ENCODE results near the gene BAIAP2.
"Not testable (repeated sequence)": the region's sequence is repeated elsewhere in the genome, so short reads cannot be mapped to it uniquely, and the experiment has no call there.

Gene BAIAP2

DNA sequence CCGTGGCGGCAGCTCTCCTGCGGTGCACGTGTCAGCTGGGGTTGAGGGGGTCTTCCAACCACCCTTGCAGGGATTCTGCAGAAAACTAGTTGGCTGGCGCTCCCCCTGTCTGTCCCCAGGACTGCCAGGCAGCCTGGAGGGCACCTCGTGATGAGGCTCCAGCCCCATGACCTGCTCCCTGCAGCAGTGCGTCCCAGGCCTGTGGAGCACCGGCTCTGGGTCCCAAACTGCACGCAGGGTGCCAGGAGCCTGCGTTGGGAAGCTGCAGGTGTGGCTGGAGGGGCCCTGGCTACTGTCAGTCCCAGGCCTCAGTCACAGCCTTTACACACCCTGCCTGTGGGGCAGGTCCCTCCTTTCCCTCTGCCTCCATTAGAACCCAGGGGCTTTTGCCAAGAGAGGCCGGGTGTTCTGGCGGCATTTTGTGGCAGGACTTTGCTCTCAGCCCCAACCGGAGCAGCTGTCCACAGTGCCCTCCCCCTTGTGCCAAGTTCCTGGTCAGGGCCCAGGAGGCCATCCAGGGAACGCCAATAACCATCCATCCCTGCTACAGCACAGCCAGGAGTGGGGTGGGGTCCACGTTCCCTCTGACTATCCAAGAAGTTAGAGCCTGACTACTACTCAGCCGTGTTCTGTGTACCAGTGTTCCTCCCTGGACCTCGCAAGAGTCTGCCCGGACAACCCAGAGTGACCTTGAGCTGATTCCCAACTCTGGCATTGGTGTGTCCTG, 34.2 kb upstream of the BAIAP2 start:
- DNase-seq (ENCODE audit: low read depth in 1 of 2, low spot score in 1 of 2) = no peak

DNA sequence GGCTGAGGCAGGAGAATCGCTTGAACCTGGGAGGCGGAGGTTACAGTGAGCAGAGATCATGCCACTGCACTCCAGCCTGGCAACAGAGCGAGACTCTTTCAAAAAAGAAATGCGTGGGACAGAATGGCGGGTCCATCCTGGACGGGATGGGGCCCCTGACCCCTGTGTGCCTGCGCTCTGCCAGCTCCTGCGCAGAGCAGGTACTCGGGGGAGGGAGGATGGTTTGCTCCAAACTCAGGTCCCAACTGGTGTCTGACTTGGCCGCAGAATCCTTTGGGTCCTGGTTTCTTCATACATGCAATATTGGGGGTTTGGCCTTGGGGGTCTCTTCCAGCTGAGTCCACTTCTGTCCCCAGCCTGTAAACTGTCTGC, 33.0 kb upstream of the BAIAP2 start:
- no peak for DNase-seq (ENCODE audit: low read depth in 1 of 2, low spot score in 1 of 2)

DNA sequence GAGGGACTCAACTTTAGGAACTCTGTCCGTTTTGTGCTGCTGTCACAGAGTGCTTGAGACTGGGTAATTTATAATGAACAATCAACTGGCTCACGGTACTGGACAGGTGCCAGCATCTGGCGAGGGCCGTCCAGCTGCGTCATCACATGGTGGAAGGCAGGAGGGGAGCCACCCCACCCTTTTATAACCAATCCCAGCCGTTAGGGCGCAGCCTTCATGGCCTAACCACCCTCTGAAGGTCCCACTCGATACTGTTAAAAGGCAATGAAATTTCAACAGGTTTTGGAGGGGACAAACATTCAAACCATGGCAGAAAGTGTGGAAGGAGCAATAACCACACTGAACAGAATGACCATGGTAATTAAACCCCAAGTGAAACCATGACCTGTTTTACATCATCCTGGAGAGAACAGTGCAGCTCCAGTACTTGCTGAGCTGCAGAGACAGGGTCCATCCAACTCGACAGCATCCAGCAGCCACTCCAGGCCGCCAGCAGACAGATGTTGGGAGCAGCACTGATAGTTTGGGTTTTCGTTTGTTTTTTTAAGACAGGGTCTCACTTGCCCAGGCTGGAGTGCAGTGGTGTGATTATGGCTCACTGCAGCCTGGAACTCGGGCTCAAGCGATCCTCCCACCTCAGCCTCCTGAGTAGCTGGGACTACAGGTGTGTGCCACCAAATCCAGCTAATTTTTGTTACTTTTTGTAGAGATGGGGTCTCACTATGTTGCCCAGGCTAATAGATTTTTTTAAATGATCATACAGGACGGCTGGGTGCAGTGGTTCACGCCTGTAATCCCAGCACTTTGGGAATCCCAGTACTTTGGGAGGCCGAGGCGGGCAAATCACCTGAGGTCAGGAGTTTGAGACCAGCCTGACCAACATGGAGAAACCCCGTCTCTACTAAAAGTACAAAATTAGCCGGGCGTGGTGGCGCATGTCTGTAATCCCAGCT, 32.3 kb upstream of the BAIAP2 start:
- DNase-seq (ENCODE audit: low read depth in 1 of 2, low spot score in 1 of 2) = no peak

DNA sequence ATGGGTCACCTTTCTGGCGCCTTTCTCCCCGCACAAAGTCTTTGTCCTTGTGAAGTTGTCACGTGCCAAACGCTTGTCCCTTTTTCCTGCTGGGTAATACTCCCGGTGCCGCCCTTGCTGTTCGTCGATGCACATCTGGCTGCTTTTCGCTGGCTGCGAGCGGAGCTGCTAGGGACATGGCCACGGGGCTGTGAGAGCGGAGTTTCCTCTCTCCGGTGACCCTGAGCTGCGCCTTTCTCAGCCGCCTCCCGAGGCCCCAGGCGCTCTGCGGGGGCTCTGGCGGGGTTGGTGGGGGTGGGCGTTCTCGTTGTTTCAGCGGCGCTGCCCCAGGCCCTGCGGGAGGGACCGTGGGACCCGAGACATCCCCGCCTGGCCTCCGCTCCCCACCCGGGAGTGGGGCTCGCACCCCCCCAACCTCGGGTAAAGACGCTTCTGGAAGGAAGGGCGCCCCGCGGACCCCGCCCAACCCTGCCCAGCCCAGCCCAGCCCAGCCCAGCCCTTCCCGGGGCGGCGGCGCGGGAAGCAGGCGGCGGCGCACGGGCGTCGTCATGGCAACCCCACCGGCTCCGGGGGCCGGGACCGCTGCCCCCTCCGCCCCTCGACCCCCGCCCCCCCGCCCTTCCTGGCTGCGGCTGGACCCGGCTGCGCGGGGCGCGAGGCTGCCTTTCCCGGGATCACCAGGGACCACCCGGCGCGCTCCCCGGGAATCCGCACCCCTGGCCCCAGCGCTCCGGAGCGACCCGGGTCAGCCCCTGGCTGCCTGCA, 31.1 kb upstream of the BAIAP2 start:
- no peak for DNase-seq (ENCODE audit: low read depth in 1 of 2, low spot score in 1 of 2)

DNA sequence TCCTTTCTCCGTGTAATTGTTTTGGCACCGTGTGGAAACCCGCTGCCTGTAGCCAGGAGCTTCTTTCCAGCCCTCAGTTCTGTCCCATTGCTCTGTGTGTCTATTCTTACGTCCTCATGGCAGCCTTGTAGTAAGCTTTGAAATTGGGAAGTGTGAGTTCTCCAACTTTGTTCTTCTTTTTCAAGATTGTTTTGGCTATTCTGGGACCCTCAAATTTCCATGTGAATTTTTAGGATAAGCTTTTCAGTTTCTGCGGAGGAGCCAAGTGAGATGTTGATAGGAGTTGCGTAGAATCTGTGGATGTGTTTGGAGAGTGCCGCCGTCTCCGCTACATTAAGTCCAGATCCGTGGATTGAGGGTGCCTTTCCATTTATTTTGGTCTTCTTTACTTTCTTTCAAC, 28.1 kb upstream of the BAIAP2 start:
- DNase-seq (ENCODE audit: low read depth in 1 of 2, low spot score in 1 of 2) = no peak

DNA sequence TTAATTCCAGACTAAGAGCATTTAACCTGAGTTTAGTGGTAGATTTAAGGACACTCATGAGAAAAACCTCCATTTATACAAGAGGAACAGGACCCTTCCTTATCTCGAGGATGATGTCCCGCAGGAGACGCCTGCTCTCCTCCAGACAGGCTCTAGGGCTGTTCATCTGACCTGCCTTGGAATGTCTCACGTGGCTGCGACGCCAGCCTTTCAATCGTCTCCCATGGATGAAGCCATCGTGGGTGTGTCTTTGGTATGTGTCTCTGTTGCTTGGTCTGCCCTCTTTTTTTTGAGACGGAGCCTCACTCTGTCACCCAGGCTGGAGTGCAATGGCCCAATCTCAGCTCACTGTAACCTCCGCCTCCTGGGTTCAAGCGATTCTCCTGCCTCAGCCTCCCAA, 26.8 kb upstream of the BAIAP2 start:
- no peak for DNase-seq (ENCODE audit: low read depth in 1 of 2, low spot score in 1 of 2)

DNA sequence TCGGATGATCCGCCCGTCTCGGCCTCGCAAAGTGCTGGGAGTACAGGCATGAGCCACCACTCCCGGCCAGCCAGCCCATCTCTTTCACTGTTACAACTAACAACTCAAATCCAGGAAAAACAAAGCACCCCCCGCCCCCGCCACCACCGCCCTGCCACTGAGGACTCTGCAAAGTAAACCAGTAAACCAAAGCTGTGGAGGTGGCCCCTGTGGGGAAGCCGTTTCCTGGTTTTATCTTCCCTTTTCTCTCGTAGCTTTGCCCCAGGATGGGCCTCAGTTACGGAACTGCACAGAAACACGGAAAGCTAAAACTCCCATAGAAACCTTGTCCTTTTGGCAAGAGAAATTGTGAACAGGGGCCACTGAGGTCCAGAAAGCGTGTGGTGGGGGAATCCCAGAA, 25.8 kb upstream of the BAIAP2 start:
- DNase-seq (ENCODE audit: low read depth in 1 of 2, low spot score in 1 of 2) = no peak

DNA sequence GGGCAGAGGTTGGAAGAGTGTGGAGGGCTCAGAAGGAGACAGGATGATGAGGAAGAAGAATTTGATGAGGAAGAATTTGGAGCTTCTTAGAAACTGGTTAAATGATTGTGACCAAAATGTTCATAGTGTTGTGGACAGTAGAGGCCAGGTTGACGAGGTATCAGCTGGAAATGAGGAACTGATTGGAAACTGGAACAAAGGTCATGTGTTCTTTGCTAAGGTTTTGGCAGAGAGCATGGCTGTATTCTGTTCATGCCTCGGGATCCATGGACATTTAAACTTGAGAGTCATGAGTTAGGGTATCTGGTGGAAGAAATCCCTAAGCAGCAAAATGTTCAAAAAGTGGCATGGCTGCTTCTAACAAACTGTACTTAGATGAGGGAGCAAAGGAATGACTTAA, 24.0 kb upstream of the BAIAP2 start:
- DNase-seq (ENCODE audit: low read depth in 1 of 2, low spot score in 1 of 2) = no peak

DNA sequence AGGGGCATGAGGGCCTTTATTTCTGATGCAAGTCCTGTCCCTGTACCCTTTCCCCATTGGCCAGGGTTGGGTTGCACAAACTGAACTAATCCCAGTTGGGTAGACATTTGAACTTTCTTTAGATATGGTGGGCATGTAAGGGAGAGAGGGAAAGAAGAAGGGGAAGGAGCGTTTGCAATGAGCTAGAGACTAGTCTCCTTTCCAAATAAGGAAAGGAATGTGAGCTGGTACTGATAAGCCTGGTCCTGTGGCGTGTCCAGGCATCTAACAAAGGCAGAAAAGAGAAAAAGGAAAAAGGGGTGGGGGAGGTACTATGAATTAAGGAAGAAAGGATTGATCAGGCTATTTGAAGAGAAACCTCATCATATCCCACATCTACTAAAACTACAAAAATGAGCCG, 23.0 kb upstream of the BAIAP2 start:
- no peak for DNase-seq (ENCODE audit: low read depth in 1 of 2, low spot score in 1 of 2)

DNA sequence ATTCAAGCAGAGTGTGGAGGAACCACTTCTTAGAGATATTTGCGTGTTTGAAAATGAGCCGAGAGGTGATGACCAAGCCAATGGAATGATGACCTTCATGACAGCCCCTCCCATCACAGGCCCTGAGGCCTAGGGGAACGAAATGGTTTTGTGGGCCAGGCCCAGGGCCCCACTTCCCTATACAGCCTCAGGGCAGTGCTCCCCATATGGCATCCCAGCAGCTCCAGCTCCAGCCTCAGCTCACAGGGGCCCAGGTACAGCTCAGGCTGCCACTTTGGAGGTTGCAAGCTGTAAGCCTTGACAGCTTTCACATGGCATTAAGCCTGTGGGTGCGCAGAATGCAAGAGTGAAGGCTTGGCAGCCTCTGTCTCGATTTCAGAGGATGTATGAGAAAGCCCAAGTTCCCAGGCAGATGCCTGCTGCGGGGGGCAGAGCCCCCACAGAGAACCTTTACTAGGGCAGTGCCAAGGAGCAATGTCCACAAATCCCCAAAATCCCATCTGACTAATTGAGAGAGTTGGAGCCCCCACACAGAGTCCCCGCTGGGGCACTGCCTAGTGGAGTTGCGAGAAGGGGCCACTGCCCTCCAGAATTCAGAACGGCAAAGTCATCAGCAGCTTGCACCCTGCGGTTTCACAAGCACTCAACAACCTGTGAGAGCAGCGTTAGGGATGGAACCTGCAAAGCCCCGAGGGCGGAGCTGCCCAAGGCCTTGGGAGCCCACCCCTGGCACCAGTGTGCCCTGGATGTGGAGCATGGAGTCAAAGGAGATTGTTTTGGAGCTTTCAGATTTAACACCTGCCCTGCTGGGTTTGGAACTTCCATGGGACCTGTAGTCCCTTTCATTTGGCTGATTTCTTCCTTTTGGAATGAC, 22.1 kb upstream of the BAIAP2 start:
- DNase-seq (ENCODE audit: low read depth in 1 of 2, low spot score in 1 of 2) = no peak

DNA sequence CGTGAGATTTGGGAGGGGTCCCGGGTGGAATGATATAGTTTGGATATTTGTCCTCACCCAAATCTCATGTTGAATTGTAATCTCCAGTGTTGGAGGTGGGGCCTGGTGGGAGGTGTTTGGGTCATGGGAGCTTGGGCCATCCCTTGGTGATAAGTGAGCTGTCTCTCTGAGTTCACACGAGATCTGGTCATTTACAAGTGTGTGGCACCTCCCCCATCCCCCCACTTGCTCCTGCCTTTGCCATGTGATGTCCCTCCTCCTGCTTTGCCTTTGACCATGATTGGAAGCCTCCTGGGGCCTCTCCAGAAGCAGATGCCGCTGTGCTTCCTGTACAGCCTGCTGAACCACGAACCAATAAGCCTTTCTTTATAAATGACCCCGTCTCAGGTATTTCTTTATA, 21.3 kb upstream of the BAIAP2 start:
- no peak for DNase-seq (ENCODE audit: low read depth in 1 of 2, low spot score in 1 of 2)

DNA sequence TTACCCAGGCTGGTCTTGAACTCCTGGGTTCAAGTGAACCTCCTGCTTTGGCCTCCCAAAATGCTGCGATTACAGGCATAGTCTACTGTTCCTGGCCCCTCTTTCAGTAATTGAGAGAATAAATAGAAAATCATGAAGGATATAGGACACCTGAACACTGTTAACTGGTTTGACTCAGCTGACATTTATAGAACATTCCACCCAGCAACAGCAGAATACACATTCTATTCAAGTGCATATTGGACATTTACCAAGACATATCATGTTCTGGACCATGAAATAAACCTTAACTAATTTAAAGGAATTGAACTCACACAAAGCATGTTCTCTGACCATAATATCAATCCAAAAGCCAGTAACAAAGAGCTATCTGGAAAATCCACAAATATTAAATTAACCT, 19.8 kb upstream of the BAIAP2 start:
- DNase-seq (ENCODE audit: low read depth in 1 of 2, low spot score in 1 of 2) = no peak

DNA sequence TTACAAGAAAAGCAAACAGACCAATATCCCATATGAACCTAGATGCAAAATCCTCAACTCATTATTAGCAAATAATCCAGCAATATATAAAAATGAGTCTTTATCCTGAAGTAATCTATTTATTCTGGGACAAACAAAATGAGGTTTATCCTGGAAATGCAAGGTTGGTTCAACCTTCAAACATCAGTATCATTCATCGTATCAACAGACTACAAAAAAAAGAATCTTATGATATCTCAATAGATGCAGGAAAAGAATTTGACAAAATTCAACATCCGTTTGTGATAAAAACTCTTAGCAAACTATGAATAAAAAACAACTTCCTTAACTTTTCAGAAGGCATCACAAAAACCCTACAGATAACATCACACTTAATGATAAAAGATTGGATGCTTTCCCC, 18.4 kb upstream of the BAIAP2 start:
- no peak for DNase-seq (ENCODE audit: low read depth in 1 of 2, low spot score in 1 of 2)

DNA sequence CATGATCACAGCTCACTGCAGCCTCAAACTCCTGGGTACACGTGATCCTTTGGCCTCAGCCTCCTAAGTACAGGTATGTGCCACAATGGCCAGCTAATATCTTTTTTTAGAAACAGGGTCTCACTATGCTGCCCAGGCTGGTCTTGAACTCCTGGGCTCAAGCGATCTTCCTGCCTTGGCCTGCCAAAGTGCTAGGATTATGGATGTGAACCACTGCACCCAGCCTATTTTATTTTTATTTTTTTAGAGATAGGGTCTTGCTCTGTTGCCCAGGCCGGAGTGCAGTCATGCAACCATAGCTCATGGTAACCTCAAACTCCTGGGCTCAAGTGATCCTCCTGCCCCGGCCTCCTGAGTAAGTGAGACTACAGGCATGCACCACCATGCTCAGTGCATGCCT, 17.6 kb upstream of the BAIAP2 start:
- DNase-seq (ENCODE audit: low read depth in 1 of 2, low spot score in 1 of 2) = not testable (repeated sequence)

DNA sequence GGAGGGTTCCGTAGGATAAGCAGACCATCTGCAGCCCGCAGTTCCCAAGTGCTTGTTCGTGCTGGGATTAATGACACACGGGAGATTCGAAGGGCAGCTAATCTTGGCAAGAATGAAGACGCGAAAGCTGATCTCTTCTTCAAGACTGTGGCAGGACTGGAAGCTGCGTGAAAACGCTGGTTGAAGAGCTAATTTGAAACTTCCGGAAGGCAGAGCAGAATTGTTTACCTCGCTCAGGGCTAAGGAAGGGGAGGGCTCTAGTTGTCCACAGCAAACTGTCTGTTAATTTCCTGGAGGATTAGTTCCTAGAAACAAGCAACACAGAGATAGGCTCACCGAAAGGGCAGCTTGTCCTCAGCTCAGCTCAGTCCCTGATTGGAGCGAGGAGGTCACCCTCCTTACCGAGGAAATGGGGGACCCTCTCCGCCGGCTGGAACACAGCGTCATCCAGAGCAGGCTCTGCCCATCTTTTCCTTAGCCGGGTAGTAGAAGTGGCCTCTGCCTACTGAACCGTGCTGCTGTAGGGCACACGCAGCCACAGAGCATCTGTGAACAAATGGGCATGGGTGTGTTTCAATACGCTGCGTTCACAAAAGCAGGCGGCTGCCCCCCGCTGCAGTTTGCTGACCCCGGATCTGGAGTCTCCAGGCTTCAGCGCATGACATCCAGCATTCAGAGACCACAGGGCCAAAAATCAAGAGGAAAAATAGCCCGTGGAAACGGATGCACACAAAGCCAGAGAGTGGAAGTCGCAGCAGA, 16.7 kb upstream of the BAIAP2 start:
- no peak for DNase-seq (ENCODE audit: low read depth in 1 of 2, low spot score in 1 of 2)

DNA sequence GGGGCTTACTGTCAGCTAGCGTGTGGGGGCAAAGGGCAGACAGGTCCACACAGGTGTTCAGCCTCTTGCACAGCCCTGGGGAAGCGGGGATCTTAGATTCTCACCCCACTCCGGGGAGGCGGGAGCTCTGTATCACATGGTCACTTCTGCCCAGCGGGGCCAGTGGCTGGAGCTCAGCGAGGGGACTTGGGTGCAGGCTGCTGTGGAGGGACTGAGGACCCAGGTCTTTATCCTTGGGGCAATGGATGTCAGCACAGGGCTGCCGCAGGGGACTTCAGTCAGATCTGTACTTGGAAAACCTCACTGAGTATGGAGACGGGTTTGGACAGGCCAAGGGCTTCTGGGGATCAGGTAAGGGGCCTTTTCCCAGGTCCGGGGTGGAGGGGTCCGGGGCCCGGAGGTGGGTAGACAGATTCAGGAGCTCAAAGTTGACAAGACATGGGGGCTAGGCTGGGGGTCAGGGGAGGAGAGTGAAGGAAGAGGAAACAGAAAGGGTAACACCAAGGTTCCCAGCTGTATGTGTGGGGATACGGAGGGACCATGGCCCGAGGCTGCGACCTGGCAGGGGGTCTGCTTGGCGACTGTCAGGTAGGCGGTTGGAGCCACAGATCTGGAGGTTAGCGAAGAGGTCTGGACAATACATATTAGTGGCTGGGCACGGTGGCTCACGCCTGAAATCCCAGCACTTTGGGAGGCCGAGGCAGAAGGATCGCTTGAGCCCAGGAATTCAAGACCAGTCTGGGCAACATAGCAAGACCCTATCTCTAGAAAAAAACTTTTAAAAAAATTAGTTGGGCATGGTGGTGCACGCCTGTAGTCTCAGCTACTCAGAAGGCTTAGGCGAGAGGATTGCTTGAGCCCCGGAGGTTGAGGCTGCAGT, 15.1 kb upstream of the BAIAP2 start:
- no peak for DNase-seq (ENCODE audit: low read depth in 1 of 2, low spot score in 1 of 2)

DNA sequence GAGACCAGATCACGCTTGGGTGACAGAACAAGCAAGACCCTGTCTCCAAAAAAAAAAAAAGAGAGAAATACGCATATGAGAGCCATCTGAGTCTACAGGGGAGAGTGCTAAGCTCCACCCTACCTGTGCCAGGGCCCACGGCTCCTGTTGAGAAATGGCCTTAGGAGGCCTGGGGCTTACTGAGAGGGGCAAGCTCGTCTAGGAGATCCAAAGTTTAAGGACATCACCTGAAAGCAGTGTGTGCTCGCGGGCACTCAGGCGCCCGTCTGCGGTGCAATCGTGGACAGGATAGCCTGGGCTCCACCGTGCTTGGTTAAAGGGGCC, 14.5 kb upstream of the BAIAP2 start:
- DNase-seq (ENCODE audit: low read depth in 1 of 2, low spot score in 1 of 2) = no peak

DNA sequence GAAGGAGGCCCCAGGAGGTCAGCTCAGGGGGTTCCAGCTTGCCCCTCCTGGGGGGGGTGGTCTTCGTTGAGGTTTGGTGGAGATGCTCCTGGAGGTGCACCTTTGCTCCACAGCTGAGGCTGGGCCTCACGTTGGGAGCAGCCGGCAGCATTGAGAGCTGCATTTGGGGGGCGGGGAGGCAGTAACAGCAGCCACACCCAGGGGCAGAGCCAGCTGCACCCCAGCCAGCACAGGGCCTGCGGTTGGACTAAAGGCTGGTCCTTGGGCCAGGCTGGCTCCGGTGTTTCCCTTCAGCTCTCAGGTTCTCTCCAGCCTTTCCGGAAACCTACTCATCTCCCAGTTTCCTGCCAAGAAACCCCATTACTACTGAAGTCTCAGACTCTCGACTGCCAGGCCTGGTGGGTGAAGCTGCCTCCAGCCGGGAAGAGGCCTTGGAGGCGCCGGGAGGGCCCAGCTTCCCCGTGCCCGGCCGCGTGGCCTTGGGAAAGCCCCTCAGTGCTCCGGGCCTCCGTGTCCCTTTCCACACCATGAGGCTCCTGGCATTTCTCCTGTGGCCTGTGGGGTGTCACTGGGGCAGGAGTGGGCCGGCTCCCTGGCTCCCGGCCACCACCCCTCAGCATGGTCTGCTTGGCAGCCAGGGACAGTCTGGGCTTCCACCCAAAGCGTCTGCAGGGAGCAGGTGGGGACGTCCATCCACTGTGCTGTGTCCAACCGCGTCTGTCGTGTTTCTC, 14.0 kb upstream of the BAIAP2 start:
- no peak for DNase-seq (ENCODE audit: low read depth in 1 of 2, low spot score in 1 of 2)
